HepG2 (cell line): ENCODE results near the gene STK39. TPM values are rescaled to one million over a fixed set of nuclear protein-coding genes. Genes with fewer than 3 reads are reported as not detected.
A peak's percentile ranks its signal among the peaks of the same experiment; 100 is the strongest.

Experiments used
- ARNTL ChIP-seq: sonication (generic); formaldehyde crosslinking; IDR thresholded peaks from 2 replicates; pipeline ENCODE4 v1.4.0; 2020; ENCODE audit warnings: mild to moderate bottlenecking, missing genetic modification reagents
- CHCHD3 ChIP-seq: sonication (generic); formaldehyde crosslinking; IDR thresholded peaks from 2 replicates; pipeline ENCODE4 v1.8.0; 2022; ENCODE audit warnings: mild to moderate bottlenecking, missing genetic modification reagents, moderate library complexity
- DNMT1 ChIP-seq: sonication (generic); formaldehyde crosslinking; IDR thresholded peaks from 2 replicates; pipeline ENCODE4 v1.5.1; 2020; ENCODE audit warnings: mild to moderate bottlenecking, missing genetic modification reagents
- FOSL2 ChIP-seq: sonication (generic); formaldehyde crosslinking; IDR thresholded peaks from 2 replicates; pipeline ENCODE4 v1.4.0; 2020; ENCODE audit warnings: missing genetic modification reagents
- KAT7 ChIP-seq: IDR thresholded peaks from 2 replicates; pipeline ENCODE4 v1.6.1; 2018; ENCODE audit warnings: borderline replicate concordance, missing compliant biosample characterization
- KDM3A ChIP-seq: IDR thresholded peaks from 2 replicates; pipeline ENCODE4 v1.6.1; 2018; ENCODE audit warnings: low read depth, missing compliant biosample characterization
- KLF11 ChIP-seq: IDR thresholded peaks from 2 replicates; pipeline ENCODE4 v1.6.1; 2016; ENCODE audit warnings: missing compliant biosample characterization
- MAFK ChIP-seq, 2 experiments: IDR thresholded peaks in 1 of 2; conservative IDR thresholded peaks in 1 of 2; 2 replicates each; pipeline ENCODE4 v1.6.1; 2011; ENCODE audit warnings: improper control_type of control experiment in 2 of 2, low read length in 2 of 2
- NFKB2 ChIP-seq: sonication (generic); formaldehyde crosslinking; IDR thresholded peaks from 2 replicates; pipeline ENCODE4 v1.4.0; 2020; ENCODE audit warnings: missing genetic modification reagents, borderline replicate concordance
- SRSF4 ChIP-seq: fragments of 200-400 bp; formaldehyde crosslinking; IDR thresholded peaks from one replicate; pipeline ENCODE4 v1.6.1; 2018; ENCODE audit warnings: mild to moderate bottlenecking, low read depth, low read length, moderate library complexity; ENCODE audit not compliant: poor library complexity, severe bottlenecking
- TSC22D2 ChIP-seq: sonication (generic); formaldehyde crosslinking; IDR thresholded peaks from 2 replicates; pipeline ENCODE4 v1.5.1; 2020; ENCODE audit warnings: missing genetic modification reagents, mild to moderate bottlenecking, borderline replicate concordance
- YY1 ChIP-seq: IDR thresholded peaks from 2 replicates; pipeline ENCODE4 v1.6.1; 2011; ENCODE audit warnings: low read length, low read depth, moderate library complexity, mild to moderate bottlenecking; ENCODE audit not compliant: insufficient read depth, insufficient replicate concordance
- ZBTB3 ChIP-seq: sonication (generic); formaldehyde crosslinking; IDR thresholded peaks from 2 replicates; pipeline ENCODE4 v1.4.0; 2020; ENCODE audit warnings: low read depth, mild to moderate bottlenecking, moderate library complexity, missing genetic modification reagents, borderline replicate concordance
- ZNF382 ChIP-seq: sonication (generic); formaldehyde crosslinking; IDR thresholded peaks from 2 replicates; pipeline ENCODE4 v1.5.0; 2020; ENCODE audit warnings: missing genetic modification reagents, mild to moderate bottlenecking, borderline replicate concordance
- ZSCAN29 ChIP-seq: sonication (generic); formaldehyde crosslinking; conservative IDR thresholded peaks from 2 replicates; pipeline ENCODE4 v1.4.0; 2020; ENCODE audit warnings: mild to moderate bottlenecking, missing genetic modification reagents
- polyA plus RNA-seq, 8 experiments: library from polyadenylated mRNA; depleted of rRNA in 3 of 8; stranded (reverse) in 7 of 8; unstranded in 1 of 8; fragments of >200 nt; fragmentation: Illumina TruSeq in 4 of 8; extraction: Trizol in 4 of 8; gene quantifications; 2 replicates each; pipeline versions ENCODE4 v1.2.1 to v1.2.3, GENCODE V29; 2011 to 2016; ENCODE audit warnings: low read depth in 4 of 8, missing spikeins in 1 of 8, mixed read lengths in 1 of 8; ENCODE audit not compliant: insufficient read depth in 1 of 8
- total RNA-seq, 5 experiments: library from RNA; depleted of rRNA; stranded (reverse); fragments of >200 nt; fragmentation: Illumina TruSeq; extraction: Trizol; gene quantifications; 2 replicates each; pipeline ENCODE4 v1.2.3, GENCODE V29; 2016; ENCODE audit warnings: low read depth in 1 of 5
- TF ChIP-seq, protein P1 (sequence below), 2 experiments: IDR thresholded peaks; 2 replicates each; pipeline ENCODE4 v1.6.1; 2011 to 2012; ENCODE audit warnings: low read length in 2 of 2, borderline replicate concordance in 1 of 2, low read depth in 1 of 2, mild to moderate bottlenecking in 1 of 2, moderate library complexity in 1 of 2
- TF ChIP-seq, protein P2 (sequence below): sonication (generic); formaldehyde crosslinking; IDR thresholded peaks from 2 replicates; pipeline ENCODE4 v1.5.1; 2020; ENCODE audit warnings: missing genetic modification reagents, mild to moderate bottlenecking, borderline replicate concordance
- TF ChIP-seq, protein P3 (sequence below): sonication (generic); formaldehyde crosslinking; IDR thresholded peaks from 2 replicates; pipeline ENCODE4 v1.5.0; 2020; ENCODE audit warnings: missing genetic modification reagents
- TF ChIP-seq, protein P4 (sequence below): sonication (generic); formaldehyde crosslinking; IDR thresholded peaks from 2 replicates; pipeline ENCODE4 v1.4.0; 2020; ENCODE audit warnings: missing genetic modification reagents, low read depth, mild to moderate bottlenecking, borderline replicate concordance

The STK39 gene
- total and polyA plus RNA-seq, 2 of the 13 experiments (the other 11 are each of a cell fraction or from before 2014, with no cell fraction given) = 27.3 to 38.4 TPM

DNA sequence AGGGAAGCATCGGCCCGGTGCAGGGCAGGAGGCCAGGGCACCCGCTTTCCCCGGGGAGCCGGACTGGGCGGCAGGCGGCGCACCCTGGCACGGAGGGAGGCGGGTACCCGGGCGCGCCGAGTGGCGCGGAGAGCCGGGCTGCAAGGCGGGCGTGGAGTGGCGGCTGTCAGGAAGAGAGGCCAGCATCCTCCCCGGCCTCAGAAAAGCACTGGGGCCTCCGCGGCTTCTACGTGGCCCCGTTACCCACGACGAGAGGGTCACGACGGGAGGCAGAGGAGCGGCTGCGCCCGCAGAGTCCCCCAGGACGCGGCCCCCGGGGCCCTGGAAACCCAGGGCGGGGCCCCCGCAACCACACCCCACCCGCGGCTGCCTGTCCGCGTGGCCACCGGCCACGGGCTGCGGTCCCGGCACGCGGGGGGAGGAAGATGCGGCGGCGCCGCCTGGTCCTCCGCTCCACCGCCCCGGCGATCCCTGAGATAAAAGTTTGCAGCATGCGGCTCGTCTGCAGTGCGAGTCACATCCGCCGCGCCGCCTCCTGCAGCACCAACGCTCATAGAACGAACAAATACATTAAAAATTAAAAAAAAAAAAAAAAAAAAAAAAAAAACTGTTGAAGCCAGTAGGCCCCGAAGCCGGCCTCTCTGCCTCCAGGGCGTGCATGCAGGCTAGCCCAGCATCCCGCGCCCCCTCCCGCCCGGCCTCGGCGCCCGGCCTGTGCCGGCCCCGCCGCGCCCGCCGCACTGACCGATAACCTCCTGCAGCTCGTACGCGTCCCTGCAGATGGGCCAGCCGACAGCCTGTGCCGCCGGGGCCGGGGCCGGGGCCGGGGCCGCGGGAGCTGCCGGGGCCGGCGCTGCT is 683 bp downstream of the STK39 start (continued):
- TF ChIP-seq, protein P1, sequence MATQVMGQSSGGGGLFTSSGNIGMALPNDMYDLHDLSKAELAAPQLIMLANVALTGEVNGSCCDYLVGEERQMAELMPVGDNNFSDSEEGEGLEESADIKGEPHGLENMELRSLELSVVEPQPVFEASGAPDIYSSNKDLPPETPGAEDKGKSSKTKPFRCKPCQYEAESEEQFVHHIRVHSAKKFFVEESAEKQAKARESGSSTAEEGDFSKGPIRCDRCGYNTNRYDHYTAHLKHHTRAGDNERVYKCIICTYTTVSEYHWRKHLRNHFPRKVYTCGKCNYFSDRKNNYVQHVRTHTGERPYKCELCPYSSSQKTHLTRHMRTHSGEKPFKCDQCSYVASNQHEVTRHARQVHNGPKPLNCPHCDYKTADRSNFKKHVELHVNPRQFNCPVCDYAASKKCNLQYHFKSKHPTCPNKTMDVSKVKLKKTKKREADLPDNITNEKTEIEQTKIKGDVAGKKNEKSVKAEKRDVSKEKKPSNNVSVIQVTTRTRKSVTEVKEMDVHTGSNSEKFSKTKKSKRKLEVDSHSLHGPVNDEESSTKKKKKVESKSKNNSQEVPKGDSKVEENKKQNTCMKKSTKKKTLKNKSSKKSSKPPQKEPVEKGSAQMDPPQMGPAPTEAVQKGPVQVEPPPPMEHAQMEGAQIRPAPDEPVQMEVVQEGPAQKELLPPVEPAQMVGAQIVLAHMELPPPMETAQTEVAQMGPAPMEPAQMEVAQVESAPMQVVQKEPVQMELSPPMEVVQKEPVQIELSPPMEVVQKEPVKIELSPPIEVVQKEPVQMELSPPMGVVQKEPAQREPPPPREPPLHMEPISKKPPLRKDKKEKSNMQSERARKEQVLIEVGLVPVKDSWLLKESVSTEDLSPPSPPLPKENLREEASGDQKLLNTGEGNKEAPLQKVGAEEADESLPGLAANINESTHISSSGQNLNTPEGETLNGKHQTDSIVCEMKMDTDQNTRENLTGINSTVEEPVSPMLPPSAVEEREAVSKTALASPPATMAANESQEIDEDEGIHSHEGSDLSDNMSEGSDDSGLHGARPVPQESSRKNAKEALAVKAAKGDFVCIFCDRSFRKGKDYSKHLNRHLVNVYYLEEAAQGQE (IDR thresholded peaks at IDR 0.05; ENCODE audit: borderline replicate concordance in 1 of 2, low read depth in 1 of 2, low read length in 2 of 2) = no peak
- peak; percentile 96 for TF ChIP-seq KAT7
- 0 out of 2 replicates have a peak, but pooled peaks have one; percentile 69 for TF ChIP-seq TSC22D2 (CRISPR knock-in tag)
- TF ChIP-seq, protein P2, sequence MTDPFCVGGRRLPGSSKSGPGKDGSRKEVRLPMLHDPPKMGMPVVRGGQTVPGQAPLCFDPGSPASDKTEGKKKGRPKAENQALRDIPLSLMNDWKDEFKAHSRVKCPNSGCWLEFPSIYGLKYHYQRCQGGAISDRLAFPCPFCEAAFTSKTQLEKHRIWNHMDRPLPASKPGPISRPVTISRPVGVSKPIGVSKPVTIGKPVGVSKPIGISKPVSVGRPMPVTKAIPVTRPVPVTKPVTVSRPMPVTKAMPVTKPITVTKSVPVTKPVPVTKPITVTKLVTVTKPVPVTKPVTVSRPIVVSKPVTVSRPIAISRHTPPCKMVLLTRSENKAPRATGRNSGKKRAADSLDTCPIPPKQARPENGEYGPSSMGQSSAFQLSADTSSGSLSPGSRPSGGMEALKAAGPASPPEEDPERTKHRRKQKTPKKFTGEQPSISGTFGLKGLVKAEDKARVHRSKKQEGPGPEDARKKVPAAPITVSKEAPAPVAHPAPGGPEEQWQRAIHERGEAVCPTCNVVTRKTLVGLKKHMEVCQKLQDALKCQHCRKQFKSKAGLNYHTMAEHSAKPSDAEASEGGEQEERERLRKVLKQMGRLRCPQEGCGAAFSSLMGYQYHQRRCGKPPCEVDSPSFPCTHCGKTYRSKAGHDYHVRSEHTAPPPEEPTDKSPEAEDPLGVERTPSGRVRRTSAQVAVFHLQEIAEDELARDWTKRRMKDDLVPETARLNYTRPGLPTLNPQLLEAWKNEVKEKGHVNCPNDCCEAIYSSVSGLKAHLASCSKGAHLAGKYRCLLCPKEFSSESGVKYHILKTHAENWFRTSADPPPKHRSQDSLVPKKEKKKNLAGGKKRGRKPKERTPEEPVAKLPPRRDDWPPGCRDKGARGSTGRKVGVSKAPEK (CRISPR knock-in tag) = peak; percentile 39; the same call in 1 of the 2 replicates
- TF ChIP-seq, protein P3, sequence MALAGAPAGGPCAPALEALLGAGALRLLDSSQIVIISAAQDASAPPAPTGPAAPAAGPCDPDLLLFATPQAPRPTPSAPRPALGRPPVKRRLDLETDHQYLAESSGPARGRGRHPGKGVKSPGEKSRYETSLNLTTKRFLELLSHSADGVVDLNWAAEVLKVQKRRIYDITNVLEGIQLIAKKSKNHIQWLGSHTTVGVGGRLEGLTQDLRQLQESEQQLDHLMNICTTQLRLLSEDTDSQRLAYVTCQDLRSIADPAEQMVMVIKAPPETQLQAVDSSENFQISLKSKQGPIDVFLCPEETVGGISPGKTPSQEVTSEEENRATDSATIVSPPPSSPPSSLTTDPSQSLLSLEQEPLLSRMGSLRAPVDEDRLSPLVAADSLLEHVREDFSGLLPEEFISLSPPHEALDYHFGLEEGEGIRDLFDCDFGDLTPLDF (CRISPR knock-in tag) = no peak
- no peak for TF ChIP-seq MAFK (conservative IDR thresholded peaks at IDR 0.05 in 1 of 2, IDR thresholded peaks at IDR 0.05 in 1 of 2; ENCODE audit: low read length in 2 of 2)
- no peak for TF ChIP-seq ARNTL (CRISPR knock-in tag)
- no peak for TF ChIP-seq ZBTB3 (CRISPR knock-in tag)
- no peak for TF ChIP-seq SRSF4
- TF ChIP-seq, protein P4, sequence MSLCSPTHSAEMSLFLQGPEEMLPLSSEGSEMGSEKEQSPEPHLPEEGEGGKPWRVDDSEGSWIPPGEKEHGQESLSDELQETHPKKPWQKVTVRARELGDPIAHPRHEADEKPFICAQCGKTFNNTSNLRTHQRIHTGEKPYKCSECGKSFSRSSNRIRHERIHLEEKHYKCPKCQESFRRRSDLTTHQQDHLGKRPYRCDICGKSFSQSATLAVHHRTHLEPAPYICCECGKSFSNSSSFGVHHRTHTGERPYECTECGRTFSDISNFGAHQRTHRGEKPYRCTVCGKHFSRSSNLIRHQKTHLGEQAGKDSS = peak; percentile 57; the same call in 1 of the 2 replicates
- 0 out of 2 replicates have a peak, but pooled peaks have one; percentile 65 for TF ChIP-seq ZSCAN29 (CRISPR knock-in tag)
- no peak for TF ChIP-seq KLF11 (CRISPR knock-in tag)
- TF ChIP-seq ZNF382 (CRISPR knock-in tag) = no peak
- 0 out of 2 replicates have a peak, but pooled peaks have one; percentile 58 for TF ChIP-seq DNMT1
- peak; percentile 54; the same call in 1 of the 2 replicates for TF ChIP-seq NFKB2 (CRISPR knock-in tag)
- peak; percentile 56; the same call in 1 of the 2 replicates for TF ChIP-seq KDM3A
- TF ChIP-seq CHCHD3 (CRISPR knock-in tag) = 0 out of 2 replicates have a peak, but pooled peaks have one; percentile 10
- TF ChIP-seq YY1 = peak; percentile 36
- 0 out of 2 replicates have a peak, but pooled peaks have one; percentile 0 for TF ChIP-seq FOSL2 (CRISPR knock-in tag)
